HG02981 (cell line): Measurements from ENCODE around the gene ITGB8.
A peak's percentile ranks its signal among the peaks of the same experiment; 100 is the strongest.

Experiments used
- ATAC-seq: cut with Tn5 transposase; IDR thresholded peaks from one replicate; pipeline ENCODE4 v1.9.1; 2021; ENCODE audit warnings: mild to moderate bottlenecking, moderate library complexity; ENCODE audit not compliant: unreplicated experiment

Gene ITGB8

GRCh38 chr7:20364571-20365196, 34.0 kb downstream of the ITGB8 start:
- no peak for ATAC-seq

GRCh38 chr7:20365486-20365885, 34.8 kb downstream of the ITGB8 start:
- ATAC-seq = no peak

GRCh38 chr7:20374399-20374798, 43.7 kb downstream of the ITGB8 start:
- ATAC-seq = no peak

GRCh38 chr7:20376796-20377195, 46.1 kb downstream of the ITGB8 start:
- ATAC-seq = no peak

GRCh38 chr7:20381406-20382034, 50.8 kb downstream of the ITGB8 start:
- no peak for ATAC-seq

GRCh38 chr7:20383351-20383750, 52.7 kb downstream of the ITGB8 start:
- ATAC-seq = no peak

- no peak for ATAC-seq
These were observed 54.4 kb downstream of the ITGB8 start for GRCh38 chr7:20385126-20385525.

- ATAC-seq = no peak
These were observed 57.4 kb downstream of the ITGB8 start for GRCh38 chr7:20388084-20388483.

- ATAC-seq = peak; percentile 40
These were observed 58.5 kb downstream of the ITGB8 start for GRCh38 chr7:20389192-20389591.

- no peak for ATAC-seq
These were observed 62.4 kb downstream of the ITGB8 start for GRCh38 chr7:20393021-20393610.

GRCh38 chr7:20393616-20394015, 62.9 kb downstream of the ITGB8 start:
- no peak for ATAC-seq

GRCh38 chr7:20394284-20394683, 63.6 kb downstream of the ITGB8 start:
- ATAC-seq = no peak

- no peak for ATAC-seq
These were observed 64.4 kb downstream of the ITGB8 start for GRCh38 chr7:20395104-20395503.

- ATAC-seq = peak; percentile 84
These were observed 64.8 kb downstream of the ITGB8 start for GRCh38 chr7:20395511-20395910.

GRCh38 chr7:20399521-20399920, 68.8 kb downstream of the ITGB8 start:
- ATAC-seq = no peak

- ATAC-seq = no peak
These were observed 71.4 kb downstream of the ITGB8 start for GRCh38 chr7:20401861-20402746.

GRCh38 chr7:20402747-20403230, 72.1 kb downstream of the ITGB8 start:
- no peak for ATAC-seq

- no peak for ATAC-seq
These were observed 72.6 kb downstream of the ITGB8 start for GRCh38 chr7:20403331-20403730.

- no peak for ATAC-seq
These were observed 73.6 kb downstream of the ITGB8 start for GRCh38 chr7:20404320-20404719.

GRCh38 chr7:20407585-20408466, 77.1 kb downstream of the ITGB8 start:
- no peak for ATAC-seq
